ENCODE results near the gene SLC41A3. TPM values are rescaled to one million over a fixed set of nuclear protein-coding genes. Genes with fewer than 3 reads are reported as not detected.

SLC41A3 gene
- total and polyA plus RNA-seq, 10 of the 15 experiments (the other 5 are each of a cell fraction or from before 2014, with no cell fraction given): 8.3 to 29.5 (median 16.7) TPM

DNA sequence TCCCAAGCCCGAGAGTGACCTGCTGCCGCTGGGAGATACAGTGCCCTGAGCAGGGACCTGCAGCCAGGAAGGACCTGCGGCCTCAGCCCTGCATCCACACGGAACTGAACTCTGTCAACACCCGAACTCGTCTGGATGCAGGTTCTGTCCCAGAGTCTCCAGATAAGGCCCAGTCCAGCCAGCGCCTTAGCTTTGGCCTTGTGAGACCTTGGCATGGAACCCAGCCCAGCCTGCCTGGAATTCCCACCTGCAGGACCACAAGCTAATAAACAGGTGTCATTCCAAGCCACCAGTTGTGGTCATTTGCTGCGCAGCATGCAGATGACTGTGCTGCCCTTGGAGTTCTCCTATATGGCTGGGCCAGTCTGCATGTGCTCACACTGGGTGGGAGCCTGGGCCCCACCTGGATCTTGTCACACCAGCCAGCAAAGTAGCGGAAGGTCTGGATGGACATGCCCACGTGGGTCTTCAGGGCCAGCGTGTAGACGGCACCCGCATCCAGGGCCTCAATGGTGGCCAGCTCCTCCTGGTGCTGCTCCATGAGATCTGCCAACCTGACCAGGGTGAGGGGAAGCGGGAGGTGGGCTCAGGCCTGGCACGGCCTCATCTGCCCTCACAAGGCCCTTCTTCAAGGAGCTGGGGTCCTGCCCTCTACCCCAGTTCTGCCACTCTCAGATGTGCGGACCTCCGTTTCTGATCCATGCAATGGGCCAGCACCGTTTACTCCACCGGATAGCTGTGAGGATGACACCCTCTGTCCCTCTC is 47.2 kb upstream of the SLC41A3 start:
- ChIA-PET RAD21 (ENCODE audit: unreplicated experiment) (no interaction called here), SMC1A (ENCODE audit: uncharacterized antibody, unreplicated experiment) (no interaction called here), CTCF (interaction anchor here (1.0 to 1.1 kb wide), 2 partner anchors 68 to 75 kb away, joined by 3 to 4 read pairs; no protein-coding TSS in a partner anchor), POLR2A (no interaction called here)
- ATAC-seq (no peak), FAIRE-seq (no peak), DNase-seq (ENCODE audit: low read depth, low spot score) (no peak)
- H3K9me3 ChIP-seq (replicated peaks; ENCODE audit: control insufficient read depth, insufficient read depth, low read length): no peaks in the 10 kb centered on the region
- H3K4me1 ChIP-seq (ENCODE audit: control insufficient read depth, insufficient read depth, low read length): no peaks in the 10 kb centered on the region
- no peak overlapping the region for H3K4me2 ChIP-seq (ENCODE audit: control insufficient read depth, insufficient read depth)
- no peaks in the 10 kb centered on the region for H3K36me3 ChIP-seq (ENCODE audit: control insufficient read depth in 2 of 2, insufficient read depth in 2 of 2, low read length in 1 of 2)
- H3K27me3 ChIP-seq (replicated peaks in 1 of 2; ENCODE audit: control insufficient read depth in 2 of 2, insufficient read depth in 2 of 2, low read length in 1 of 2): peaks cover 0 to 2% of the 10 kb centered on the region in 2 experiments; a peak in 1 of 4 replicates
- H3K27ac ChIP-seq (ENCODE audit: control insufficient read depth, insufficient read depth): no peak overlapping the region
- H3K4me3 ChIP-seq: no peak overlapping the region
- H3K9ac ChIP-seq (ENCODE audit: control insufficient read depth, insufficient read depth, low read length): no peak overlapping the region
- WGBS (ENCODE audit: insufficient coverage, insufficient replicate concordance, low lambda C conversion rate, missing lambda C conversion rate): 41% methylated on average over 19 of the region's 19 CpGs
- TF ChIP-seq RB1 (IDR thresholded peaks at IDR 0.05; ENCODE audit: borderline replicate concordance) (no peak), EP300 (IDR thresholded peaks at IDR 0.05; ENCODE audit: borderline replicate concordance in 1 of 2, control insufficient read depth in 1 of 2, low read depth in 2 of 2, low read length in 2 of 2) (no peak), SMAD1 (IDR thresholded peaks at IDR 0.05; ENCODE audit: low read depth, partially characterized antibody) (no peak), LARP7 (IDR thresholded peaks at IDR 0.05) (no peak), WRNIP1 (IDR thresholded peaks at IDR 0.05; ENCODE audit: borderline replicate concordance, low read depth, low read length) (no peak), MYB (IDR thresholded peaks at IDR 0.05; ENCODE audit: borderline replicate concordance, low read depth, low read length) (no peak), HCFC1 (IDR thresholded peaks at IDR 0.05; ENCODE audit: low read length) (no peak), E2F8 (IDR thresholded peaks at IDR 0.05; ENCODE audit: low read depth, partially characterized antibody) (no peak), SP1 (IDR thresholded peaks at IDR 0.05; ENCODE audit: low read depth, low read length) (no peak), CREB1 (IDR thresholded peaks at IDR 0.05; ENCODE audit: low read depth) (no peak), FOXK2 (IDR thresholded peaks at IDR 0.05) (no peak), ZNF384 (IDR thresholded peaks at IDR 0.05; ENCODE audit: borderline replicate concordance, low read depth, low read length) (no peak), NFXL1 (IDR thresholded peaks at IDR 0.05; ENCODE audit: borderline replicate concordance) (no peak), ZNF217 (IDR thresholded peaks at IDR 0.05) (no peak), SREBF1 (IDR thresholded peaks at IDR 0.05; ENCODE audit: low read length) (no peak)
- in situ Hi-C loops (cut with MboI): loop anchor here (10.0 kb wide), 1 partner anchor 264 kb away; the partner anchor contains the start of gene CFAP100
- H2AFZ ChIP-seq (ENCODE audit: control insufficient read depth, low read depth, low read length): no peak overlapping the region
- no peaks in the 10 kb centered on the region for H4K20me1 ChIP-seq (ENCODE audit: control insufficient read depth, insufficient read depth)
- intact Hi-C loops (cut with micrococcal nuclease; ENCODE audit: unreplicated experiment): loop anchor here (10.0 kb wide), 1 partner anchor 1414 kb away; no protein-coding TSS in a partner anchor
- no TSS peak for BruUV-seq (replicated peaks)
- H3K79me2 ChIP-seq (ENCODE audit: control insufficient read depth, insufficient read depth, low read length): no peaks in the 10 kb centered on the region
